Skeletal muscle satellite cell (primary cell): ENCODE data around the gene NUP188.
A peak's percentile ranks its signal among the peaks of the same experiment; 100 is the strongest.

Experiments
- H3K27me3 ChIP-seq: 2 replicates; pipeline ENCODE4 v1.7.0; 2013; ENCODE audit warnings: low read length; ENCODE audit not compliant: control insufficient read depth, insufficient read depth
- H3K36me3 ChIP-seq: 2 replicates; pipeline ENCODE4 v1.7.0; 2013; ENCODE audit warnings: mild to moderate bottlenecking, control low read depth, low read length; ENCODE audit not compliant: insufficient read depth
- H3K4me1 ChIP-seq: 2 replicates; pipeline ENCODE4 v1.7.0; 2013; ENCODE audit warnings: low read length; ENCODE audit not compliant: control insufficient read depth, insufficient read depth
- H3K4me2 ChIP-seq: 2 replicates; pipeline ENCODE4 v1.7.0; 2013; ENCODE audit warnings: mild to moderate bottlenecking, low read length
- H3K4me3 ChIP-seq: 2 replicates; pipeline ENCODE4 v1.7.0; 2013; ENCODE audit warnings: low read length
- H3K9ac ChIP-seq: 2 replicates; pipeline ENCODE4 v1.7.0; 2013; ENCODE audit warnings: mild to moderate bottlenecking, low read depth, low read length, moderate library complexity
- H3K9me3 ChIP-seq: replicated peaks from 2 replicates; pipeline ENCODE4 v1.7.0; 2013; ENCODE audit warnings: mild to moderate bottlenecking, control low read depth, low read length

Gene NUP188

GRCh38 chr9:128905964-128906363 is 41.5 kb upstream of the NUP188 start:
- H3K36me3 ChIP-seq, result peaks cover 57% of the 10 kb centered on the region
- no peak overlapping the region for H3K4me3 ChIP-seq
- no peaks in the 10 kb centered on the region for H3K9me3 ChIP-seq
- H3K27me3 ChIP-seq, result no peaks in the 10 kb centered on the region
- H3K9ac ChIP-seq, result no peak overlapping the region
- no peak overlapping the region for H3K4me2 ChIP-seq
- peaks cover 41% of the 10 kb centered on the region for H3K4me1 ChIP-seq

- Histone ChIP-seq H3K9ac (no peak overlapping the region), H3K36me3 (peaks cover 57% of the 10 kb centered on the region), H3K4me3 (no peak overlapping the region), H3K9me3 (no peaks in the 10 kb centered on the region), H3K4me1 (peaks cover 43% of the 10 kb centered on the region), H3K27me3 (no peaks in the 10 kb centered on the region), H3K4me2 (no peak overlapping the region)
Observed at GRCh38 chr9:128906741-128907140, 40.8 kb upstream of the NUP188 start.

GRCh38 chr9:128908372-128908771 is 39.1 kb upstream of the NUP188 start:
- H3K4me1 ChIP-seq, result peaks cover 43% of the 10 kb centered on the region
- H3K27me3 ChIP-seq, result no peaks in the 10 kb centered on the region
- H3K4me2 ChIP-seq, result no peak overlapping the region
- H3K9me3 ChIP-seq, result no peaks in the 10 kb centered on the region
- H3K9ac ChIP-seq, result no peak overlapping the region
- H3K36me3 ChIP-seq, result peaks cover 58% of the 10 kb centered on the region
- no peak overlapping the region for H3K4me3 ChIP-seq

- H3K36me3 ChIP-seq, result peaks cover 71% of the 10 kb centered on the region
- peaks cover 48% of the 10 kb centered on the region for H3K4me1 ChIP-seq
Observed at GRCh38 chr9:128909859-128910258, 37.6 kb upstream of the NUP188 start.

GRCh38 chr9:128910906-128911305 is 36.6 kb upstream of the NUP188 start:
- H3K36me3 ChIP-seq, result peaks cover 77% of the 10 kb centered on the region
- H3K4me2 ChIP-seq, result peak overlapping the region; percentile 68
- peak overlapping the region; percentile 41 for H3K9ac ChIP-seq
- H3K4me1 ChIP-seq, result peaks cover 56% of the 10 kb centered on the region
- no peak overlapping the region for H3K4me3 ChIP-seq
- no peaks in the 10 kb centered on the region for H3K27me3 ChIP-seq
- H3K9me3 ChIP-seq, result no peaks in the 10 kb centered on the region

More at GRCh38 chr9:128909859-128910258, 37.6 kb upstream of the NUP188 start:
- Histone ChIP-seq H3K4me3 (no peak overlapping the region), H3K27me3 (no peaks in the 10 kb centered on the region), H3K9ac (no peak overlapping the region), H3K4me2 (no peak overlapping the region), H3K9me3 (no peaks in the 10 kb centered on the region)

GRCh38 chr9:128911529-128912035 is 35.9 kb upstream of the NUP188 start:
- Histone ChIP-seq H3K4me3 (peak overlapping the region; percentile 47), H3K36me3 (peaks cover 83% of the 10 kb centered on the region), H3K9me3 (no peaks in the 10 kb centered on the region), H3K4me1 (peaks cover 62% of the 10 kb centered on the region), H3K9ac (peak overlapping the region; percentile 41), H3K27me3 (no peaks in the 10 kb centered on the region), H3K4me2 (peak overlapping the region; percentile 68)

- Histone ChIP-seq H3K27me3 (no peaks in the 10 kb centered on the region), H3K4me3 (peak overlapping the region; percentile 48), H3K9me3 (no peaks in the 10 kb centered on the region), H3K4me1 (peaks cover 70% of the 10 kb centered on the region), H3K4me2 (peak overlapping the region; percentile 68), H3K36me3 (peaks cover 79% of the 10 kb centered on the region), H3K9ac (peak overlapping the region; percentile 41)
Observed at GRCh38 chr9:128912270-128912853, 35.1 kb upstream of the NUP188 start.

- Histone ChIP-seq H3K4me3 (peak overlapping the region; percentile 48), H3K4me2 (peak overlapping the region; percentile 68), H3K9me3 (no peaks in the 10 kb centered on the region), H3K4me1 (peaks cover 74% of the 10 kb centered on the region), H3K36me3 (peaks cover 79% of the 10 kb centered on the region), H3K27me3 (no peaks in the 10 kb centered on the region), H3K9ac (peak overlapping the region; percentile 37)
Observed at GRCh38 chr9:128913048-128913900, 34.2 kb upstream of the NUP188 start.

- peaks cover 76% of the 10 kb centered on the region for H3K36me3 ChIP-seq
- H3K9ac ChIP-seq, result no peak overlapping the region
- H3K9me3 ChIP-seq, result no peaks in the 10 kb centered on the region
- H3K4me3 ChIP-seq, result no peak overlapping the region
- H3K4me2 ChIP-seq, result no peak overlapping the region
- H3K27me3 ChIP-seq, result no peaks in the 10 kb centered on the region
- H3K4me1 ChIP-seq, result peaks cover 79% of the 10 kb centered on the region
Observed at GRCh38 chr9:128913995-128914772, 33.3 kb upstream of the NUP188 start.

GRCh38 chr9:128916204-128916603 is 31.3 kb upstream of the NUP188 start:
- Histone ChIP-seq H3K9ac (peak overlapping the region; percentile 63), H3K4me2 (peak overlapping the region; percentile 35), H3K9me3 (no peaks in the 10 kb centered on the region), H3K36me3 (peaks cover 60% of the 10 kb centered on the region), H3K27me3 (no peaks in the 10 kb centered on the region), H3K4me3 (no peak overlapping the region), H3K4me1 (peaks cover 84% of the 10 kb centered on the region)

GRCh38 chr9:128916745-128917144 is 30.8 kb upstream of the NUP188 start:
- Histone ChIP-seq H3K4me3 (no peak overlapping the region), H3K9me3 (no peaks in the 10 kb centered on the region), H3K27me3 (no peaks in the 10 kb centered on the region), H3K9ac (peak overlapping the region; percentile 63), H3K4me1 (peaks cover 83% of the 10 kb centered on the region), H3K36me3 (peaks cover 58% of the 10 kb centered on the region), H3K4me2 (peak overlapping the region; percentile 35)
